SKM-1 (cell line): ENCODE measurements around the gene CA5A.

Experiments
- DNase-seq: peaks from one replicate; lab custom pipeline; 2025; ENCODE audit not compliant: unreplicated experiment; lab: John Stamatoyannopoulos, UW

Gene CA5A

DNA sequence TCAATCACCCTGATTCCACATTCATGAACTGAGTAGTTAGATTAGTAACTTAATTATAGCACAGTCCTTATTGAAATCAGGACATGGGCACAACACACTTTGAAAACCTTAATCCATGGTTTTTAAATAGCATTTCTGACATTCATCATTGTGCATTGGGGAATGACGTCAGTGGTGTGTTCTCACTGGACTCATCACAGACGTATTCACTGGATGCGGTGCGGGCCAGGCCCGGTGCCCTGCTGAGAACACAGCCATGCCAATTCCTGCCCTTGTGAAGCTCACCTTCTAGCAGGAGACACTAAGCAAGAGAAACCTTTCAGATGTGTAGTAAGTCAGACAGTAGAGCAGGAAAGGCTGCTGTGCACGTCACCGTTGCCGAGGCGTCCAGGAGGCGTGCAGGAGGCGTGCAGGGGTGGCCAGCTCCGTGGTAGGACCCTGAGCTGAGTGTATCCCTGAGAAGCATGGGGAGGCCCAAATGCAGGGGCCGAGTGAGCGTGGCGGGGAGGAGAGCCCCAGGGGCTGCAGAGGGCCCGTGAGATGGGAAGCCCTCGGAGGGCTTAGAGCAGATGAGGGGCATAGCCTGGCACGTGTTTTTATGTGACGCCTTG, 27.8 kb upstream of the CA5A start:
- no peak for DNase-seq

DNA sequence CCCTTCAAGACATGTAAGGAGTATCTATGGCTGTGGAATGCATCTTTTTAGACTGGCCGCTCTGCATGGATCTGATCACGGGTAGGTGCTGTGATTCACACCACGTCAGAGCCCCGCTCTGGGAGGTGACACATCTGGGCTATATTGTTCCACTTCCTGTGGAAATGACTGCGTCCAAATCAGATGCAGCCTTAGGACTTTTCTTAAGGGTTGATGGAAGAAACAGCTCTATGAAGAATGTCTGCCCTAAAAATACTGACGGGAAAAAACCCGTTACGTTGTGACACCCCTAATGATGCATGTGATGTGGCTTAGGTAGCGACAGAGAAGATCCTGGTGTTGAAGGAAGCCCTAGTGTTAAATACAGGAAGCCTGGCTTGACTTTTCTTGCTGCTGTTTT, 27.1 kb upstream of the CA5A start:
- DNase-seq: no peak

DNA sequence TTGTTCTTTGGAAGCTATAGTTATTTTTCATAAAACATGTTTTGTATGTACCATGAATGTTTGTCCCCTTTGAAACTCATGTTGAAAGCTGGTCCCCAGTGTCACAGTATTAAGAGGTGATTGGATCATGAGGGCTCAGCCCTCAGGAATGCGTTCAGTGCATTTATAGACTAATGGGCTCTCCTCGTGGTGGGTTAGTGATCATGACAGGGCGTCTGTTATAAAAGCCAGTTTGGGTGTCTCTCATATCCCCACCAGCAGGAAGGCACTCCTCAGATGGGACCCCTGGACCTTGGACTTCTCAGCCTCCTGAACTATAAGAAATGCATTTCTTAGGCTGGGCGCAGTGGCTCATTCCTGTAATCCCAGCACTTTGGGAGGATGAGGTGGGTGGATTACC, 25.3 kb upstream of the CA5A start:
- no peak for DNase-seq

DNA sequence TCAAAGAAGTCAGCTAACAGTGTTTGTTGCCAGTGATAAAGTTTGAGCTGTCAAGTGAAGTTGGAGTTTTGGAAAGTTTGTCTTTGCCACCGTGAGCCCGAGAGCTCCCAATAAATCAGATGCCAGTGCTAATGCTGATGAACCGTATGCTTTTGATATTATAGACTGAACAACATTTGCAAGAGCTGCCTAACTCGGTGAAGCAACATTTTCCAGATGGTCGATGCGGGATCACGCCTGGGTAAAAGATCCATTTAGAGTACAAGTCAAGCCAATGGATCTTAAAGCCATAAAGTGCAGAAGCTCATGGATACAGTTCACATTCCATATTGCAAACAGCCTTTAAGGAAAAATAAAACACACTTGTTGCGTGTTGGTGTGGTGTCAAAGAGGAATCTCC, 24.5 kb upstream of the CA5A start:
- no peak for DNase-seq

DNA sequence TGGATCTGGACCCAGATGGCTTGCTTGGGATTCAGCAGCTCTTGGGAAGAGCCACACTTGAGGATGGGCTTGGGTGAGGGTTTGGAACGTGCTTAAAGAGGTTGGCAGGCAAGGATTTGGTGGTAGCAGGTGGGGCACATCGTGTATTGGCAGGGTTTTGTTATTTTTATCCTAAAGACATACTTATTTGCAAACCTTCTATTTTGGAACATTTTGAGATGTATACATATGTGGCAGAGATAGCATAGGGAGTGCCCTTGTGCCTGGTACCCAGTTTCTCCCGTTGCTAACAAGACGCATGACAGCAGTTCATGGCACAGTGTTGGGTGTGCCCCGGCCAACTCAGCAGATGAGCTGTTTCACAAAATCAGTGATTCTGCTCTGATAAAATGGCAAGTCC, 24.0 kb upstream of the CA5A start:
- DNase-seq: no peak

DNA sequence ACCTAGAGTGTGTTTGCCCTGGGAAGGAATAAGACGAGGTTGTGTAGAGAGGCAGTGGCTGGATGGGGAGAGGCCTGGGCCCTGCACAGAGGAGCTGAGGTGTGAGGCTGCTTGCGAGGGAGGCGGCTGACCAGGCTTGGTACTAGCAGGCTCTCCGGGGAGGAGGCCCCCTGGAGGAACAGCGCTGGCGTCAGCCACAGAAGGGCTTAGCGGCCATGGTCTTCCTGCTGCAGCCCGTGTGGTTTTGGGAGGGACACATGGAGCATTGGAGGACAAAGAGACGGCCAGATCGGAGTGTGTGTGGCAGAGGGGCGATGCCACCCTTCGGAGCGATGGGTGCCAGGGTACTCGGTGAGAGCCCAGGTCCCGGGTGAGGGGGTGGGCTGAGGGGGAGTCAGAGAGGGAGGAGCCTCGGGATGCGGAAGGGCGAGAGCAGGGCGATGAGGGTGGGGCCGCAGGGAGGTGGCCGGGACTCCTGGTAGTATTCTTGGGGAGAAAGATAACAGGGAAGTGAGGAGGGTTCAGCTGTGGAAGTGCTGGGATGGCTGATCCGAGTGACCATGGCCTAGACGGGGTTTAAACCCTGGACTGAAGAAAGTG, 23.2 kb upstream of the CA5A start:
- DNase-seq: no peak

DNA sequence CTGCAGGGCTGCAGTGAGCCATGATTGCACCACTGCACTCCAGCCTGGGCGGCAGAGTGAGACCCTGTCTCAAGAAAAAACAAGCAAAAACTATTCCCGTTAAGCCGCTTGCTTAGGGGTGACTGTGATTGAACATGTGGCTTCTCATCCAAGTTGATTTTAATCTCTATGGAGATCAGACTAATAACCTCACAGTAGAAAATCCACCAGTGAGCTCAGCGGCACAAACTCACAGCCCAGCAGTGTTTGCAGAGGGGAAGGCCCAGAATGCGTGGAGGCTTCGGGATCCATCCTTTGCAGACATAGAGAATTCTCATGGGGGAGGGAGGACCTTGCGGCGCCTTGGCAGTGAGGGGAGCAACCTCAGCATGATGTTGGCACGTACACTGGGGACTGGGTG, 22.3 kb upstream of the CA5A start:
- DNase-seq: no peak

DNA sequence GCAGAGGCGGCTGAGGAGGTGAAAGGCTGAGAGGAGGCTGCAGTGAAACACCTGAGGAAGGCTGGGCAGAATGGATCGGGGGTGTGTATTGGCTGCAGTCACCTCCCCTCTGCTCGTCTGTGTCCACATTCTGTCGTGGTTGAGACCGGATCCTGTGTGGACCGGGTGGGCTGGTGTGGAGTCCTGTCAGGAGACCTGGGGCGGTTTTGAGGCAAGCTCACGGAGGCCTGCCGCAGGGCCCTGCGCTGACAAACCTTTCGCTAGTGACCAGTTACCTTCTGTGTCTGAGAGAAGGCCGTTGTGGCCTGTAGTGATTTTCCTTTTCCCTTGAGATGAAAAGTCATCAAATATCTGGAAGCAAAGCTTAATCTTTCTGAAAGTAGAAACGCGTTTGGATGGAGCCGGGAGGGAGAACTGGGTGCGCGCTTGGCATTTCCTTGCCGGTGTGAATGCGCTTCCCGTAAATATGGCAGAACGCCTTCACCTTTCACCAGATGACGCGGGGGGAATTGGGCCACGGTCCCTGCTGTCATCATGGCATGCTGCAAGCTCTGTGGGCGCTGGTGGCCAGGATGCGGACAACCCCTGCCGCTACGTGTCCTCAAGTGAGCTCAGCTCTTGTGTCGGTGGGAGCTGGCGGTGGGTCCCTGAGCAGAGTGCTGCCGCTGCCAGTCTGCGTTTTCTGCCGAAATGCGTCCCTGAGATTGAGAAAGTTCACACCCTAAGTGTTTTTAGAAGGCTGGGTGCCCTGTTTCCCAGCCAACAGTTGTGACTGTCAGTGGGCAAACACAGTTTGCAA, 21.2 kb upstream of the CA5A start:
- DNase-seq: no peak

DNA sequence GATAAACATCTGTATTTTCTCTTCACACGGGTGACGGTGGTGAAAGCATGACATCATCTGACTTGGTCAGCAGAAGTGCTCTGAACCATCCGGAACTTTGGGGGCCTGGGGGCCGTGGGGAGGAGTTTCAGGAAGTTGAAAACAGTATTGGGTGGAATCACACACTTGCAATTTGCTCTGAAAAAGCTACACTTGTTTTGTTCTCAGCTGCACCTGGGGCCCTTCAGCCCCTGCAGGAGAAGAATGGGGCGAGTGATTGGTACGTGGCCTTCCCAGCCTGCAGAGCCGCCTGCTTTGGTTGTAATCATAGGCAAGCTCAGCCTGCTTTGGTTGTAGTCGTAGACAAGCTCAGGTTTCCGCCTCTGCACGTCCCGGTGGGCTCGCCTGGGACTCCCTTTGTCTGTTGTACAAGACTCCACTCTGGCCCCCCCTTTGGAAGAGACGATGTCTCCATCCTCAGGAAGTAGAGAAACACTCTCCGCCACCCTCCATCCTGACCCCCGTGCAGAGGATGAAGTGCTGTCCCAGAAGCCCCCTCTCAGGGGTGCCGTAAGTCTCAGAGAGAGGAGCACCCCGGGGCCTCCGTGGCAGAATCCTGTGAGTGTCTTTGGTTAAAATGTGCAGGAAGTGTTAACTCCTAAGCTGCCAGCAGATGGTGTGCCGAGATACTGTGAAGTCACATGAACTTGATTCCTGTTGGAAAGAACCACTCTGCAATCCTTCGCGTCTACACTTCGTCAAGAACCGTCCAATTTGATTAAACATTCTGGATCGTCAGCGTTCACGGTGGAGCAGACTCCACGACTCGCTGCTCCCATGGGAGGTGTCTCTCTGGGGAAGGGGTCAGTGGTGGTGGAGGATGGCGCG, 20.3 kb upstream of the CA5A start:
- no peak for DNase-seq

DNA sequence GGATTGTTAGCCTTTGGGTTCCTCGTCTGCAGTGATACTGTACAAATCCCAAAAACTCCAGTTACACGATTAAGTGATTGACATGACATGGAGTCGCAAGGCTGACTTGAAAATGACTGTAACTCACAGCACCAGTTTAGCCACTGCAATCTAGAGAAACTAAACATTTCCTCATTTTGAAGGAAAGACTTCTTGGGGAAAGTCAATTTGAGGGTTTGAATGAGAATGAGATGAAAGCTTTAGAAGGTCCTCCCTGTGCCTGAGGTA, 19.7 kb upstream of the CA5A start:
- peak; percentile 38 for DNase-seq

DNA sequence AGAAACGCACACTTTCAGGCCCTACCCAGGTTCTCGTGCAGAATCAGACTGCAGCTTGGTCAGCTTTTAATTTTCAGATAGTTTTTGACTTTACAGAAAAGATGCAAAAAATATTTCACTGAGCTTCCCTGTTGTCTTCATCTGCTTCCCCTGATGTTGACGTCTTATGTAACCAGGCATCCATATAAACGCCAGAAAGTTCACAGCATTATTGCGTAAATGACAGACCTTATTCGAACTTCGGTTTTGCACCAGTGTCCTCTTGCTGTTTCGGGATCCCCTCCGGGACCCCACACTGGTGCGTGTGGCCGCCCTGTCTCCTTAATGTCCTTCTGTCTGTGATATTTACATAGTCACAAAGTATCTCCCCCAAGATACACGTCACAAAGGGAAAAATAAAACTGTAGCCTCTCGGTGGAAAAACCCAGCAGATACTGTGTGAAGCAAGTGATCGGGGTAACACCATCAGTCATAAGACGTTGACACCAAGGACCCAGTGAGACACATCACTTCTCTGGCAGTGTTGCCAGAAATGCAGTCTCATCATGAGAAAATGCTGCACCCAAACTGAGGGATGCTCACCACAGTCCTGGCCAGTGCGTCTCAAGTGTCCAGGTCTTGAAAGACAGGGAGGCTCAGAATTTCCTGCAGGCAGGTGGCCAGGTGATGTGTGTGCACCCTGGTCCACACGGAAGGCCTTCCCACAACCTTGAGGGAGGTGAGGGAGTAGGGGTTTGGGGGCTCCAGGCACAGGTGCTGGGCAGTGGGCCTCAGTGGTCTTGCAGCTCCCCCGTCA, 19.2 kb upstream of the CA5A start:
- no peak for DNase-seq

DNA sequence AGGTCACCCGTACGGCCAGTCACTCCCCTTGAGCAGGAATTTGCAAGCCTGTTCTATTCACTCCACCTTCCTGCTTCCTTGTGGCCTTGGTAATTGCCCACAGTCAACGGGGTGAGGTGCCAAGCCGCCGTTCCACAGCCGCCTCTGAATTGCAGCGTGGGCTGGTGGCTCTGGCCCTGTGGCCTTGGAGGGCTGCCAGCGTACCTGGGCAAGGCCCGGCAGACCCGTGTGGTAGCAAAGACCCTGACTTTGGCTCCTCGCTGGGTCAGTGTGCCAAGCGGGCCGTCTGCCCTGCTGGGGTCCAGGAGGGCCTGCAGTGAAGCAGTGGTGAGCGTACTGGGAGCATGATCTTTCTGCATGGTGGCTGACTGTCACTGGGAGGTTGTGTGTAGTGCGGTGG, 18.5 kb upstream of the CA5A start:
- no peak for DNase-seq

DNA sequence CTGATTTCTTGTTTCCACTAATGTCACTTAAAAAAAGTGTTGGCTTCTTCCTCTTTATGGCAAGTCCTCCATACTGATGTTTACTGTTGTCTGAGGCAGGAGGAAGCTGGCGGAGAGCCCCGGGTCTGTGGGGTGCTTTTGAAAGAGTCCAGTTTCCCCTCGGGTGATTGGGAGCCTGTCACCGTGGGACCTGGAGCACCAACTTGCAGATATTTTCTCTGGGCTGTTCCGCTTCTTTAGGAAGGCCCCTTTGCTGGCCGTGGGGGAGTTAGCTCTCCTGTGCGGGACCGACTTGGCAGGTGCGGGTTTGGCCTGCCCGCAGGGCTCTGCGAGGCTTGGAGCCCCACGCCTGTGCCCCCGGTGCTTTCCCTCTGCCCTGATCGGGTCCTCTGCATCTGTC, 18.0 kb upstream of the CA5A start:
- DNase-seq: no peak

DNA sequence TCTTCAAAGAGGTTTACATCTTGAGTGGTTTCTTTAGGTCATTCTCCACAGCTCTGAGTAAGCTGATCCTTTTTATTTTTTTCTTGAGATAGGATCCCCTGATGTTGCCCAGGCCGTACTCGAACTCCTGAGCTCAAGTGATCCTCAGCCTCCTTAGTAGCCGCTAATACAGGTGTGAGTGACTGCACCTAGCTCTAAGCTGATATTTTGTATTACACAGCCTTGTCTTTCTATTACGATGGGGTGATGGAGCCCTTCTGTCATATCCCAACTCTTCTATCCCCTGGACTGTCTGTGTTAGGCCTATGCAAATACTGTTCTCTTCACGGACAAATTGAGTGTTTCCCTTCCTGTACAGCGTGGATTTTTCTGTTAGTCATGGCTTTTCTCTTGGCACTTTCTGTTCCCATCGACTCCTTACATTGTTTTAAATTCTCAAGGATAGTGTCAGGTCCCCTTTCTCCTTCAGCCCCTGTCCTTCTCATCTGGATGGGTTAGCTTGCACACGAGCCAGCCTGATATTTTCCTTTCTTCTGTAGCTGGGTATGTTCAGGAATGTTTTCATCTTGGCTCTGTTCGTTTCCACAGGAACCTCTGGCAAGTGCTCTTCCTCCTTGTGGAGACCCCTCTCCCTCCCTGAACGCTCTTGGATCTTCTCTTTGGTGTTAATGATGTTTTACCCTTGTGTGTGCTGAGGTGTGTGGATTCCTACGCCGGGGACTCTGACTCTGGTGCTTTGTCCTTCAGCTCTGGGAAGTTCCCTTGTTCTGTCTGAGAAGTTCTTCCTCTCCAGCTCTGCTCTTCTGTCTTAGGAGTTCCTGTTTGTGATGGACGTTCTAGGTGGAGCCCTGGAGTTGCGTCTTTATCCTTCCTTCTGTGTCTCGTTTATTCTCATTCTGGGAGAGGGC, 17.2 kb upstream of the CA5A start:
- no peak for DNase-seq

DNA sequence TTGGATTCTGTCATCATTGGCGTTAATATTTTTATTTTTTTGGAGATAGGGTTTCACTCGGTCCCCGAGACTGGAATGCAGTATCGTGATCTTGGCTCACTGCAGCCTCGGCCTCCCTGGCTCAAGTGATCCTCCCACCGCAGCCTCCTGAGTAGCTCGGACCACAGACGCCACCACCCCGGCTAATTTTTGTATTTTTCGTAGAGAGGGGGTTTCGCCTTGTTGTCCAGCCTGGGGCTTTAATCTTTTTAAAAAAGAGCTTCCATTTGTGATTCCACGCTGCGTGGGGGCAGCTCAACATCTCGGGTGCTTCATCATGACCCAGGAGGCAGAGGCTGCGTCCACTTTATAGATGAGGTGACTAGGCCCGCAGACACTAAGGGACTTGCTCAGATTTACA, 16.4 kb upstream of the CA5A start:
- DNase-seq: no peak

DNA sequence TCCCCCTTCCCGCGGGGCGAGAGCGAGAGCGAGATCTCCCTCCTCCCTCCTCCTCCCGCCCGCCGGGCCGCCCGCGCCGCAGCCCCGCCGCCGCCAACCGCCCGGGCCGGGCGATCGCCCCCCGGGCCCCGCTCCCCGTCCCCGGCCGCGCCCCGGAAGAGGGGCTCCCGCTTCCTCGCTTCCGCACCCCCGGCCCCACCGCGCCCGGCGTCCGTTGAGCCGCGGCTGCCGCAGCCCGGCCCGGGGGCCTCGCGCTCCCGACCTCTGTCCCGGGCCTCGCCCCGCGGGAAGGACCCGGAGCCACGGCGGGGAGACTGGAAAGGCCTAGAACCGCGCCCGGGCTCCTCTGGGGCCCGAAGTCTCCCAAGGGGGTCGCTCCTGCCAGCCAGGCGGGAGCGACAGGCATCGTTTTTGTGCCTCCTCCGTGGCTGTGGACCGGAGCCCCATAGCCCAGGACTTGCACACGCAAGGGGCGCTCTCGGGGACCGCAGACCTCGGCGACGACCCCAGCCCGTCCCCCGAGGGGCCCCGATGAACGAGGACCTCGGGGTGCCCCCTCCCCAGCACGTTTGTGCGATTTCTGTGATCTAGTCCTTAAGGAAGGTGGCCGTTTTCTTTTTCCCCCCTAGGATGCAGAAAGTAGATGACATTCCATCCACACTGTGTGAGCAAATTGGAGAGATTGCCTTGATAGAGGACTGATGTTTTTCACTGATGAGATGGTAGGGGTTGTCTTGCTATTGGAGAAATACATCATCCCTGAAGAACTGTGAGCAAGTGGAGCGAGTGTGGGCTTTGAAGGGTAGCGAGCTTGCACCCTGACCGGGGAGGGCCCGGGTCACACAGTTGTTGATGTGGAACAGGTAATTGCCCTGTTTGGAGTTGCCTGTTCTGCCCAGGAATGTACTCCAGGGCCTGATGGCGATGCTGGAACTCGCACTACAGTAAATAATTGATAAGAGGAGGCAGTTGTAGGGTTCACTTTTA, 15.5 kb upstream of the CA5A start:
- DNase-seq: peak; percentile 37

DNA sequence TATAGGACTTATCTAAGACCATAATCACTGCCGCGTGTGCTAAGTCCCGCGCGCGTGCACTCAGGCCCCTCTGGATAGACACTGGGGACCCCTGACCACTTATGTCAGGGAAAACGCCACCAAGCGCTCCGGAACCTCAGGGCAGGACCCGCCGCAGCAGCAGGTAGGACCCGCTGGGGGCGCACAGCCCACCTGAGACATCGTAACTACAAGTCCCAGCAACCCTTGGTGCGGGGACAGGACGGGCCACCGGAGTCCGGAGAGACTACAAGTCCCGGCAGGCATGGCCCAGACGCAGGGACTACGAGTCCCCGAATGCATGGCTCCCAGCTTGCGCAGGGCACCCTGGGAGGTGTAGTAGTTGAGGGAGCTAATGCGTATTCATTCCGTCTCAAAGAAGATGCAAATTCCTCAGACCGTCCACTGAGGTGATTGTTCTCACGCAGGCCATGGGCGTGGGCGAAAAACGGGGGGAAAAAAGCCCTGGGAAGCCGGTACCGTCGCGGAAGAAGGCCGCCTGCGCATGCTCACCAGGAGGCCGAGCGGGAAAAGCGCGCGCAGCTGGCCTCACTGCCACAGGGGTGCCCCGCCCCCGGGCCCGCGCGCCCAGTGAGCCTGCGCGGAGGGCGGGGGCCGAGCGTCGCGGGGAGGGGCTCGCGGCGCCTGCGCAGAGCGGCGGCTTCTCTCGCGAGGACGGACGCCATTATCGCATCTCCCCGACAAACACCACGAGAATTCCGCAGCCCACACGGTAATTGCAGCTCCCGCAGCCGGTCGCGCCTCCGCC, 14.6 kb upstream of the CA5A start, which contains the start of gene BANP:
BANP (plus strand) TSS at position 670 of the 787 bp plus-strand sequence. CDS start 23,682 bp downstream, outside the sequence.
- DNase-seq: peak; percentile 95
